NCI-H1092 (cell line): ENCODE results near the gene SAP130.
"Not testable (repeated sequence)": the region's sequence is repeated elsewhere in the genome, so short reads cannot be mapped to it uniquely, and the experiment has no call there.

Experiments used
- DNase-seq: peaks from one replicate; lab custom pipeline; 2025; lab: John Stamatoyannopoulos, UW

SAP130 gene

GRCh38 chr2:127953128-127953718, 74.6 kb downstream of the SAP130 start:
- no peak for DNase-seq

GRCh38 chr2:127951026-127951425, 76.8 kb downstream of the SAP130 start:
- no peak for DNase-seq

- DNase-seq, result no peak
Observed at GRCh38 chr2:127950264-127950663, 77.6 kb downstream of the SAP130 start.

DNA sequence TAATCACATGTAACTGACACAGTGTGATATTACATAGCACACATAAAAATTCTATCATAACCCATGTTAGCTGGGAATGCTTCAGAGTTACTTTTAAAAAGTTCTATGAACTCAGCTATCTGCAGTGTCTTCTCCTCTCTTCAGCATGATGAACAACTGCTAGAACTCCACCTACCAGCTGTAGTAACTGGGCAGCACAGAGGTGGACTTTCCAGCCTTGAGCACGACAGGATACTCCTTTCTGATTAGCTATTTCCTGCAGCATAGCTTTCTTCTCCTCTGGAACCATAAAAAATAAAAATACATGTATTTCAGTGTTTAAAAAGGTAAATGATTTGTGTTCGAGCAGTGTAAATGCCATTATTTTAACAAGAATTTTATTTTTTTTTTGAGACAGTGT, 82.6 kb downstream of the SAP130 start:
- DNase-seq, result no peak

DNA sequence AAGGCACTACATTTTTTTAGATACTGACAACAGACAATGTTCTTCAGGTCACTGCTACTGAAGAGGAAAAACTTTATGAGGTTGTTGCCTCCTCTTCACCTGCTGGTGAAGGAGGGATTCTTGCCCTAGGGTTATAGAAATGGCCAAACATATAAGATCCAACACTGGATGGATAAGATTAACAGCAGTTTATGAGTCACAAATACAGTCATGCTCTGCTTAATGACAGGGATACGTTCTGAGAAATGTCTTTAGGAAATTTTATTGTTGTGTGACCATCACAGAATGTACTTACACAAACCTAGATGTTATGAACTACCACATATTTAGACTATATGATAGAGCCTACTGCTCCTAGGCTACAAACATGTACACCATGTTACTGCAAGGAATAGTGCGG, 84.7 kb downstream of the SAP130 start:
- DNase-seq, result no peak

GRCh38 chr2:127942002-127942401, 85.9 kb downstream of the SAP130 start:
- no peak for DNase-seq

DNA sequence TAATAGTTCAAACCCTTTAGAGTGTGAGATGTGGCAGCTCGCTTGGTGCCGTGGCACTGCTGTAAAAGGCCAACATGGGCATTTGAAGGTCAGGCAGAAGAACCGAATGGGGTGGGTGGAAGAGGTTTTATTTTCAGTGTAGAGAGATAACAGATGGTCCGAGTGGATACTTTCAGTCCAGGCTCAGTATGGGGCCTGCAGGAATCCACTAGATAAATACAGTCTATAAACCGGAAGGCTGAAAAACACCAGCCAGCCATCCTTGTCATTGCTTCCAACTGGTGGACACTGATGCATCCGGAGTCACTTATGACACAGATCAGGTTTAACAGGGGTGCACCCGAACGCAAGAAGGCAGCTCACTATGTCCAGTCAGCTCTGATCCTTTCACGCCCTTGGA, 86.4 kb downstream of the SAP130 start:
- DNase-seq, result no peak

DNA sequence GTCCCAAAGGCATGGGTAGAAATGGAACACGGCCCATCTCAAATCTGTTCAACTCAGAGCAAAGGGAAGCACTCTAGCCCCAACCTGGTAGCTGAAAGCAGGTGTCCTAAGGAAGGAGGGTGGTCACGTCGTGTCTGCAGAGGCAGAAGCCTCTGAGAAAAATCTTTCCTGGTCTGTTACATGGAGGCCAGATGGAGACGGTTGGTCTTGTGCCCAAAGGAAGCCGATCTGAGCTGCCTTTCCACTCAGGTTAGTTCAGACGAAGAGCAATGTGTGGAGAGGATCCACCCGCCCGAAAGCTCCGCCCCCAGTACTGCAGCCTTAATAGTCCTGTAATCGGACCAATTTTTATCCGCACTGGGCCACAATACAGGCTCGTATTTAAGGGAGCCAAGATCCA, 87.2 kb downstream of the SAP130 start:
- DNase-seq, result no peak

DNA sequence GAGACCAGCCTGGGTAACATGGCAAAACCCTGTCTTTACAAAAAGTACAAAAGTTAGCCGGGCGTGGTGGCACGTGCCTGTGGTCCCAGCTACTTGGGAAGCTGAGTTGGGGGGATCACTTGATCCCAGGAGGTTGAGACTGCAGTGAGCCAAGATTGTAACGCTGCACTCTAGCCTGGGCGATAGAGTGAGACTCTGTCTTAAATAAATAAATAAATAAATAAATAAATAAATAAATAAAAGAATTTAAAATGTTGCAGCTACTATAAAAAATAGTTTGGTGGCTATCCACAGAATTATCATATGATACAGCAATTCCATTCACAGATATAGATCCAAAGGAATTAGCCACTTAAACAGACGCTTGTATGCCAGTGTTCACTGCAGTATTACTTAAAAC, 92.5 kb downstream of the SAP130 start:
- no peak for DNase-seq

DNA sequence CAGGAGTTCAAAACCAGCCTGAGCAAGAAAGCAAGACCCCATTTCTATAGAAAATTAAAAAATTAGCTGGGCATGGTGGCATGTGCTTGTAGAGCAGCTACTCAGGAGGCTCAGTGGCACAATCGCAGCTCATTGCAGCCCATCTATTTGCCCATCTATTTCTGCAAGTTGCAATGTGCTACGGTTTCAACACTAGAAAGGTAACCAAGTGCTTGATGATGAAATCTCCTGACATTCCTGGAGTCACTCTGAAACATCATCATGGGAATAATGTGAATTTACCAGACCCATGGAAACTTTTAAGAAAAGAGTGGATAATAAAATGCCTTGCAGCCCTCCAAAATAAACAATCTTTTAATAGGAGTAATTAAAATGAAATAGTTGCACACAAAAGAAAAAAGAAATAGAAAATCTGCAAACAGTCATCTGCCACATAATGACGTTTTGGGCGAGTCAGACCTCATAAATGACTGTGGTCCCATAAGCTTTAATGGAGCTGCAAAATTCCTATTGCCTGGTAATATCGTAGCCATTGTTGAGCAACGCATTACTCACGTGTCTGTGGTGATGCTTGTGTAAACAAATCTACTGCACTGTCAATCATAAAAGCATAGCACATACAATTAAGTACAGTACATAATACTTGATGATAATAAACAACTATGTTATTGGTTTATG, 95.5 kb downstream of the SAP130 start:
- no peak for DNase-seq

DNA sequence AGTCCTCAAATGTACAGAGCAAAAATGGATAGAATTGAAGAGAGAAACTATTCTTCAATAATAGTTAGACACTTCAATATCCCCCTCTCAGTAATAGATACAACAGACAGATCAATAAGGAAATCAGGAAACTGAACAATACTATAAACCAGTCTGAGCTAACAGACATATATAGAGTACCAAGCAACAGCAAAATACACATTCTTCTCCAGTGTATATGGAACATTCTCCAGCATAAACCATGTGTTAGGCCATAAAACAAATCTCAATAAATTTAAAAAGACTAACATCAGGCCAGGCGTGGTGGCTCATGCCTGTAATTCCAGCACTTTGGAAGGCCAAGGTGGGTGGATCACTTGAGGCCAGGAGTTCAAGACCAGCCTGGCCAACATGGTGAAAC, 98.4 kb downstream of the SAP130 start:
- no peak for DNase-seq

DNA sequence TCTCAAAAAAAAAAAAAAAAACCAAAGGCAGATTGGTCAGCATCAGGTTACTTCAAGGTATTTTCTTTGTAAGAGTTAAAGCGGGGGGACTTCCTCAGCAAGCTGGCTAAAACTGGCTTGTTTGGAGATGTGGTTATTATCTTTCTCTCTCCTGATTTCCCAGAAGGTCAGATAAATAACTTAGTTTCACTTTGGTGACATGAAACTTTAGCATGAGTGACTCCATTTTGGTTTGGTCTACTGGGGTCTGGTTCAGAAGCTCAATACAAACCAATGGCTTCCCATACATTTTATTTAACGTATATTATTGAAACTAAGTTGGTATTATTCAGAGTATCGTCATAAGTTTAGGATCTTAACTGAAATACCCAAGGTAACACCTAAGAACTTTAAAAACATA, 100.5 kb downstream of the SAP130 start:
- no peak for DNase-seq

DNA sequence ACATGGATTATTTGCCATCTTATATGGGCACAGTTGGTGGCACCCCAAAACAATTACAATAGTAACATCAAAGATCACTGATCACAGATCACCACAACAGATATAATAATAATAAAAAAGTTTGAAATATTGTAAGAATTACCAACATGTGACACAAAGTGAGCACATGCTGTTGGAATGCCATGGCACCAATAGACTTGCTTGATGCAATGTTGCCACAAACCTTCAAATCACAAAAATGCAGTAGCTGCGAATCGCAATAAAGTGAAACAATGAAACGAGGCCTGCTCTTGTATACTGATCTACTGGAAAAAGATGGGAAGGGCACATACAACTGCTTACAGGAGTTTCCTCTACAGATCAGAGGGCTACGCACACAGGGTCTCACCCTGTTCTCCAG, 109.9 kb downstream of the SAP130 start:
- no peak for DNase-seq

DNA sequence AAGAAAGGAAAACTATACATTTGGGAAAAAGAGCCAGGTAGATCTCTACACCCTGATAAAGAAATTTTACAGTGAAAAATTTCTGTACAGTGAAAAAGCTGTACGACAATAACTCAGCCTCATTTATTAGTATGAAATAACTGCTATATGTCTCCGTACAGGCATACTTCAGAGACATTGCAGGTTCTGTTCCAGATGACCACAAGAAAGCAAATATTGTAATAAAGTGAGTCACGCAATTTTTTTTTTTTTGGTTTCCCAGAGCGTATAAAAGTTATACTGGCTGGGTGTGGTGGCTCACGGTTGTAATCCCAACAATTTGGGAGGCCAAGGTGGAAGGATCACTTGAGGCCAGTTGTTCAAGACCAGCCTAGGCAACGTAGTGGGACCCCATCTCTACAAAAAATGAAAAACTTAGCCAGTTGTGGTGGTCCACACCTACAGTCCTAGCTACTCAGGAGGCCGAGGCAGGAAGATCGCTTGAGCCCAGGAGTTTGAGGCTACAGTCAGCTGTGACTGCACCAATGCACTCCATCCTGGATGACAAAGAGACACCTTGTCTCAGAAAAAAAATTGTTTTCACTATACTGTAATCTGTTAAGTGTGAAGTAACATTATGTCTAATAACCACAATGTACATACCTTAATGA, 113.9 kb downstream of the SAP130 start:
- no peak for DNase-seq

- no peak for DNase-seq
Observed at GRCh38 chr2:127911737-127912136, 116.1 kb downstream of the SAP130 start.

DNA sequence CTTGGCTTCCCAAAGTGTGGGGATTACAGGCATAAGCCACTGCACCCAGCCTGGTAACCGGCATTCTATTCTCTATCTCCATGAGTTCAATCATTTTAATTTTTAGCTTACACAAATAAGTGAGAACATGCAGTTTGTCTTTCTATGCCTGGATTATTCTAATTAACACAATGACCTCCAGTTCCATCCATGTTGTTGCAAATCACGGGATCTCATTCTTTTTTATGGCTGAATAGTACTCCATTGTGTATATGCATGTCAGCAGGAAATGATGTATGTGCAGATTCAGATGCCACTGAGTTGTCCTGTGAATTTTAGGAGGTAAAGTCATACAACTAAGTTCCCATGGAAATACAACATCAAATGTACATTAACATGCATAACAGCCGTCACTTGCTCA, 117.4 kb downstream of the SAP130 start:
- no peak for DNase-seq

- no peak for DNase-seq
Observed at GRCh38 chr2:127909019-127909418, 118.8 kb downstream of the SAP130 start.

- DNase-seq, result not testable (repeated sequence)
Observed at GRCh38 chr2:127907733-127908400, 120.0 kb downstream of the SAP130 start.

- no peak for DNase-seq
Observed at GRCh38 chr2:127906206-127906926, 121.5 kb downstream of the SAP130 start.

DNA sequence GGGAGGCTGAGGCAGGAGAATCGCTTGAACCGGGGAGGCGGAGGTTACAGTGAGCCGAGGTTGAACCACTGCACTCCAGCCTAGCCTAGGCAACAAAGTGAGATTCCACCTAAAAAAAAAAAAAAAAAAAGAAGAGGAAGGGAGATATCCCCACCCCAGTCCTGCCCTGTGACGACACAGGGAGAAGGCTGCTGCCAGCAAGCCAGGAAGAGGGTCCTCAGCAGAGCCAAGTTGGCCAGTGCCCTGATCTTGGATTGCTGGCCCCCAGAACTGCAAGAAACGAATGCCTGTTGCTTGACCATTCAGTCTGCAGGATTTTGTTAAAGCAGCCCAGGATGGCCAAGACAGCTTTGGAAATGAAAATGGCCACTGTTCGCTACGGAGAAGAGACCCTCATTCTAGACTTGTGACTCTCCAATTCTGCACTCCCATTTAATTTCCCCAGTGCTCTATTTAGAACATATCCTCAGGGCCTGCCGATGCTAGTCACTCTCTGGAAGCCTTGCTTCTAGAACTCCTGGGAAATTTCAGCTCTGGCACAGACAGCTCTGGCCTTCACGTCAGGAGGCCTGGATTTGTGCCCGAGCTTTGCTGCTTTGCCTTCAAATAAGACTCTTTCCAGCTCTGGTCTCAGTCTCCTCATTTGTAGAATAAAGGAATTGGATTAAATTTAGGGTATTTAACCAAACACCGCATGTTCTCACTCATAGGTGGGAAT, 126.4 kb downstream of the SAP130 start:
- DNase-seq, result no peak

DNA sequence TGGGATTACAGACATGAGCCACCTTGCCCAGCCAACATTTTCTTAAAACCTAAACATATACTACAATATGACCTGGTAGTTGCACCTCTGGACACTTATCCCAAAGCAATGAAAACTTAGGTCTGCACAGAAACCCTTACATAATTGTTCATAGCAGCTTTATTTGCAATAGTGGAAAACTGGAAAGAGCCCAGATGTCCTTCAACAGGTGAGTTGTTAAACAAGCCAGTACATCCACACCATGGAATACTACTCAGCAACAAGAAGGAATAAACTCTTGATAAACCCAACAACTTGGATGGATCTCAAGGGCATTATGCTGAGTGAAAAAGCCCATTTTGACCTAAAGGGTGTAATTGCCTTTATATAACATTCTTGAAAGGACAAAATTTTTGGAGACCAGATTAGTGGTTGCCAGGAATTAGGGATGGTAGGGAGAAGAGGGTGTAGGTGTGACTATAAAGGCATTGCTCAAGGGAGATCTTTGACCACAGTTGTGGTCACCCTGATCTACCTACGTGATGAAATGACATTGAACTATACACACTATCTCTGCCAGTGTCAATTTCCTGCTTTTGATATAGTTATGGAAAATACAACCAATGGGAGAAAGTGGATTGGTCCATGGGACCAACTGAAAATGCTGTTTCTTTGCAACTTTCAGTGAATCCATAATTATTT, 130.2 kb downstream of the SAP130 start:
- no peak for DNase-seq
